Measurements from ENCODE around the gene TGFB1I1.

TGFB1I1 gene

DNA sequence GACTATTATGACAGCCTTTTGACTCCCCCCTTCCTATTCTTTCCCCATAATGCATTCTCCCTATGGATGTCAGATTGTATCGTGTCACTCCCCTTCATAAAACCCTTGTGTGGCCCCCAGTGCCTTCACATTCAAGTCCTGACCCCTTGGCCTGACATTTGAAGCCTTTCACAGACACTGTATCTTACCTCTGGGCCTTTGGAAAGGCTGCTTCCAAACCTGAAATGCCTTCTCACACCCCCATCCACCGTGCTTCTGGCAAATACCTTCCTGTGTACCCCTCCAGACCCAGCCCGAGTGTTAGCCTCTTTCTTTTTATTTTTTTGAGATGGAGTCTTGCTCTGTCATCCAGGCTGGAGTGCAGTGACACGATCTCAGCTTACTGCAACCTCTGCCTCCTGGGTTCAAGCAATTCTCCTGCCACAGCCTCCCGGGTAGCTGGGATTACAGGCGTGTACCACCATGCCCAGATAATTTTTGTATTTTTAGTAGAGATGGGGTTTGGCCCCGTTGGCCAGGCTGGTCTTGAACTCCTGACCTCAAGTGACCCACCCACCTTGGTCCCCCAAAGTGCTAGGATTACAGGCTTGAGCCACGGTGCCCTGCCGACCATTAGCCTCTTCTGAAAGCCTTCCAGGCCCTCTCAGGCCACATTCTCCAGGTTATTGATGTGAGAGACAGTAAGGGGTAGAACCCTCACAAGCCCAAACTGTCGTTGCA is 10.6 kb upstream of the TGFB1I1 start:
- Histone ChIP-seq H3K27ac (ENCODE audit: low read depth, low read length) (no peak overlapping the region), H3K36me3 (ENCODE audit: insufficient read depth, low read length) (no peaks in the 10 kb centered on the region), H3K79me2 (ENCODE audit: control insufficient read depth, insufficient read depth, low read length, unreplicated experiment) (peaks cover 26% of the 10 kb centered on the region), H3K4me1 (ENCODE audit: control insufficient read depth, insufficient read depth, low read length, unreplicated experiment) (peaks cover 21% of the 10 kb centered on the region), H2AFZ (ENCODE audit: low read length, unreplicated experiment) (no peak overlapping the region), H3K4me3 (ENCODE audit: low read depth, low read length) (no peak overlapping the region), H3K27me3 (ENCODE audit: insufficient read depth, low read length) (no peaks in the 10 kb centered on the region)

DNA sequence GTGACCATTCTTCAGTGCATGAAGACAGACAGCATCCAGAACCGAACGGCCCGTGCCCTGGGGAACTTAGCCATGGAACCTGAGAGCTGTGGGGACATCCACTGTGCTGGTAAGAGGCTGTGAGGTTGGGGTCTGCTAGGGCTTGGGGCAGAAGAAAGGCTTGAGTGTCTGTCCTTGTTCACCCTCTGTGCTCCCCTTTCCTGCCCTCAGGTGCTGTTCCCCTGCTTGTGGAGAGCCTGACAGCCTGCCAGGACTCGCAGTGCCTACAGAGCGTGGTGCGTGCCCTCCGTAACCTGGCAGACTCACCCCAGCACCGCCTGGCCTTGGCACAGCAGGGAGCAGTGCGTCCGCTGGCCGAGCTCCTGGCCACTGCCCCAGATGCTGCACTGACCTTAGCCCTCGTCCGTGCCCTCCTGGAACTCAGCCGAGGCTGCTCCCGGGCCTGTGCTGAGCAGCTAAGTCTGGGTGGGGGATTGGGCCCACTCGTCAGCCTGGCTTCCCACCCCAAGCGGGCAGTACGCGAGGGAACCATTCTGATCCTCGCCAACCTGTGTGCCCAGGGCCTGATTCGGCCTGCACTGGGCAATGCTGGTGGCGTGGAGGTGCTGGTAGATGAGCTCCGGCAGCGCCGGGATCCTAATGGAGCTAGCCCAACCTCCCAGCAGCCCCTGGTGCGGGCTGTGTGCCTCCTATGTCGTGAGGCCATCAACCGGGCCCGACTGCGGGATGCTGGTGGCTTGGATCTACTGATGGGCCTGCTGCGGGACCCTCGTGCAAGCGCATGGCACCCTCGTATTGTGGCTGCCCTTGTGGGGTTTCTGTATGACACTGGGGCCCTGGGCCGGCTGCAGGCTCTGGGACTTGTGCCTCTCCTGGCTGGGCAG is 9.8 kb upstream of the TGFB1I1 start:
- Histone ChIP-seq H3K4me3 (ENCODE audit: low read depth, low read length) (no peak overlapping the region), H3K79me2 (ENCODE audit: control insufficient read depth, insufficient read depth, low read length, unreplicated experiment) (peaks cover 18% of the 10 kb centered on the region), H3K27me3 (ENCODE audit: insufficient read depth, low read length) (no peaks in the 10 kb centered on the region), H3K27ac (ENCODE audit: low read depth, low read length) (no peak overlapping the region), H2AFZ (ENCODE audit: low read length, unreplicated experiment) (no peak overlapping the region), H3K4me1 (ENCODE audit: control insufficient read depth, insufficient read depth, low read length, unreplicated experiment) (peaks cover 18% of the 10 kb centered on the region), H3K36me3 (ENCODE audit: insufficient read depth, low read length) (no peaks in the 10 kb centered on the region)

DNA sequence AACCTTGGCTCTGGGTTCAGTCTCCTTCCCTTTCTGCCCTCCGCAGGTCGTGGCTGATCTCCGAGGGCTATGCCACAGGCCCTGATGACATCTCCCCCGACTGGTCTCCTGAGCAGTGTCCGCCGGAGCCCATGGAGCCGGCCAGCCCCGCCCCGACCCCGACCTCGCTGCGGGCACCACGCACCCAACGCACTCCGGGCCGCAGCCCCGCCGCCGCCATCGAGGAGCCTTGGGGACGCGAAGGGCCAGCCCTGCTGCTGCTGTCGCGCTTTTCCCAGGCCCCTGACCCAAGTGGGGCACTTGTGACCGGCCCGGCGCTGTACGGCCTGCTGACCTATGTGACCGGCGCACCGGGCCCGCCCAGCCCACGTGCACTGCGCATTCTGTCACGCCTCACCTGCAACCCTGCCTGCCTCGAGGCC is 7.6 kb upstream of the TGFB1I1 start:
- Histone ChIP-seq H2AFZ (ENCODE audit: low read length, unreplicated experiment) (no peak overlapping the region), H3K27ac (ENCODE audit: low read depth, low read length) (no peak overlapping the region), H3K79me2 (ENCODE audit: control insufficient read depth, insufficient read depth, low read length, unreplicated experiment) (peaks cover 4% of the 10 kb centered on the region), H3K27me3 (ENCODE audit: insufficient read depth, low read length) (no peaks in the 10 kb centered on the region), H3K36me3 (ENCODE audit: insufficient read depth, low read length) (no peaks in the 10 kb centered on the region), H3K4me3 (ENCODE audit: low read depth, low read length) (no peak overlapping the region), H3K4me1 (ENCODE audit: control insufficient read depth, insufficient read depth, low read length, unreplicated experiment) (peaks cover 13% of the 10 kb centered on the region)

DNA sequence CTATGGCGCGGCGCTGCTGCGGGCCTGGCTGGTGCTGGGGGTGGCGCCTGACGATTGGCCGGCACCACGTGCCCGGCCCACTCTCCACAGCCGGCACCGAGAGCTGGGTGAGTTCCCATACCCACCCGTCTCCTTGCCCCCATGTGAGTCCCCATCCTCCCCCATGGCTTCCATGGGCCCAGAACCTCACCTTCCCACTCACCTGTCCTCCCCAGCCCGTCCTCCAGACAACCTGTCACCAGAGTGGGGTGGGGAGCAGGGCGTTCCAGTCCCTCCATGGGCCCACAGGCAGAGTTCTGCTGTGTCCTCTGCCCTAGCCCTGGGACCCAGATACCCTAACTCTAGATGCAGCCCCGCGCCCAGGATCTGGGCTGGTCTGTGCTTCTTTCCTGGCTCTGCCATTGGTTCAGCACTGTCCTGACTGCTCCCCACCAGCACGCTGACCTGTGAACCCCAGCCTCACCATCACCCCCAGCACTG is 7.1 kb upstream of the TGFB1I1 start:
- Histone ChIP-seq H3K27me3 (ENCODE audit: insufficient read depth, low read length) (no peaks in the 10 kb centered on the region), H3K36me3 (ENCODE audit: insufficient read depth, low read length) (no peaks in the 10 kb centered on the region), H3K79me2 (ENCODE audit: control insufficient read depth, insufficient read depth, low read length, unreplicated experiment) (peaks cover 4% of the 10 kb centered on the region), H3K27ac (ENCODE audit: low read depth, low read length) (no peak overlapping the region), H3K4me3 (ENCODE audit: low read depth, low read length) (no peak overlapping the region), H3K4me1 (ENCODE audit: control insufficient read depth, insufficient read depth, low read length, unreplicated experiment) (peaks cover 13% of the 10 kb centered on the region), H2AFZ (ENCODE audit: low read length, unreplicated experiment) (no peak overlapping the region)

DNA sequence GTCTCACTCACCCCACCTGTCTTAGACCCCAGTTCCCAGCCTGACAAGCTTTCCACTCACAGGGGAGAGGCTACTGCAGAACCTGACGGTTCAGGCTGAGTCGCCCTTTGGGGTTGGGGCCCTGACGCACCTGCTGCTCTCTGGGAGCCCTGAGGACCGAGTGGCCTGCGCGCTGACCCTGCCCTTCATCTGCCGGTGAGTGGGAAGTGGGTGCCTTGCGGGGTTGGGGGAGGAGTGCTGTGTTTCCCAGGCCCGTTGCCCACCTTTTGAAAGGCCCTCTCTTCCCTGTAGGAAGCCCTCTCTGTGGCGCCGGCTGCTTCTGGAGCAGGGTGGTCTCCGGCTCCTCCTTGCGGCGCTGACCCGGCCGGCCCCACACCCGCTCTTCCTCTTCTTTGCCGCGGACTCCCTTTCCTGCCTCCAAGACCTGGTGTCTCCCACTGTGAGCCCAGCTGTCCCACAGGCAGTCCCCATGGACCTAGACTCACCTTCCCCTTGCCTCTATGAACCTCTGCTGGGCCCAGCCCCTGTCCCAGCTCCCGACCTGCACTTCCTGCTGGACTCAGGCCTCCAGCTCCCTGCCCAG is 6.1 kb upstream of the TGFB1I1 start:
- Histone ChIP-seq H3K4me1 (ENCODE audit: control insufficient read depth, insufficient read depth, low read length, unreplicated experiment) (peaks cover 14% of the 10 kb centered on the region), H3K27ac (ENCODE audit: low read depth, low read length) (no peak overlapping the region), H2AFZ (ENCODE audit: low read length, unreplicated experiment) (no peak overlapping the region), H3K4me3 (ENCODE audit: low read depth, low read length) (no peak overlapping the region), H3K36me3 (ENCODE audit: insufficient read depth, low read length) (no peaks in the 10 kb centered on the region), H3K79me2 (ENCODE audit: control insufficient read depth, insufficient read depth, low read length, unreplicated experiment) (peaks cover 4% of the 10 kb centered on the region), H3K27me3 (ENCODE audit: insufficient read depth, low read length) (no peaks in the 10 kb centered on the region)

DNA sequence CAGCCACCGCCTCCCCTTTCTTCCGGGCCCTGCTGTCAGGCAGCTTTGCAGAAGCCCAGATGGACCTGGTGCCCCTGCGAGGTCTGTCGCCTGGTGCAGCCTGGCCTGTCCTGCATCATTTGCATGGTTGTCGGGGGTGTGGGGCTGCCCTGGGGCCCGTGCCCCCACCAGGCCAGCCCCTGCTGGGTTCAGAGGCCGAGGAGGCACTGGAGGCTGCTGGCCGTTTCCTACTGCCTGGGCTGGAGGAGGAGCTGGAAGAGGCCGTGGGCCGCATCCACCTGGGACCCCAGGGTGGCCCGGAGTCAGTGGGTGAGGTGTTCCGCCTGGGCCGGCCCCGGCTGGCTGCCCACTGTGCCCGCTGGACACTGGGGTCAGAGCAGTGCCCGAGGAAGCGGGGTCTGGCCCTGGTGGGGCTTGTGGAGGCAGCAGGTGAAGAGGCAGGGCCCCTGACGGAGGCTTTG is 5.5 kb upstream of the TGFB1I1 start:
- H3K36me3 ChIP-seq (ENCODE audit: insufficient read depth, low read length): no peaks in the 10 kb centered on the region
- peak overlapping the region; percentile 53; the same call in 1 of the 2 replicates for H3K27ac ChIP-seq (ENCODE audit: low read depth, low read length)
- peaks cover 19% of the 10 kb centered on the region for H3K4me1 ChIP-seq (ENCODE audit: control insufficient read depth, insufficient read depth, low read length, unreplicated experiment)

DNA sequence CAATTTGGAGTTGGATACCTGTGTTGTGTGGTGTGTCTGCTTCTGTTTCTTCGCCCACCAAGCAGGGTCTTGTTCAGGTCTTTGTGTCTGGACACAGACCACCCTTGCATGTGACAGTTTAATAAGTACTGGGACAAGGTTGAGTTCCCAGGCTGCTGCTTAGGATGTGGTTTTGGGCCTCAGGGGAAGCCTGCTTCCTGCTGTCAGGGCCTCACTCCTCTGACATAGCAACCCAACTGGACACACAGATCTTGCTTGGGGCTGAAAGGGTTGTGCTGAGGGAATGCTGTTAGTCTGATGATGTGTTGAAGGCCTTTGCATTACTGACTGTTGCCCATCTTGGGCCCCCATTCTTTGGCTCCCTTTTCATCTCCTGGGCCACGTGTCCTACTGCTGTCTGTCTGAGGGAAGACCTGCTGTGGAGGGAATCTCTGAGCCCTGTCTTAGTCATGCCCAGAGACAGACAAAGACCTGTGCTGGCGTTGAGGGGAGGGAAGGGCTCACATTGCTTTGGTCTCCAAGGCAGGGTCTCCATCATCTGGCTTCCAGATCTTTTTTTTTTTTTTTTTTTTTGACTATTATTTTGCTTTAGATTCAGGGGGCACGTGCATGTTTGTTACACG is 4.7 kb upstream of the TGFB1I1 start:
- no peaks in the 10 kb centered on the region for H3K36me3 ChIP-seq (ENCODE audit: insufficient read depth, low read length)
- H3K79me2 ChIP-seq (ENCODE audit: control insufficient read depth, insufficient read depth, low read length, unreplicated experiment): peaks cover 7% of the 10 kb centered on the region
- no peak overlapping the region for H3K4me3 ChIP-seq (ENCODE audit: low read depth, low read length)
- peaks cover 21% of the 10 kb centered on the region for H3K4me1 ChIP-seq (ENCODE audit: control insufficient read depth, insufficient read depth, low read length, unreplicated experiment)
- no peak overlapping the region for H2AFZ ChIP-seq (ENCODE audit: low read length, unreplicated experiment)
- H3K27me3 ChIP-seq (ENCODE audit: insufficient read depth, low read length): no peaks in the 10 kb centered on the region
- H3K27ac ChIP-seq (ENCODE audit: low read depth, low read length): peak overlapping the region; percentile 56; the same call in 1 of the 2 replicates

More for the DNA sequence above, 5.5 kb upstream of the TGFB1I1 start:
- Histone ChIP-seq H2AFZ (ENCODE audit: low read length, unreplicated experiment) (no peak overlapping the region), H3K27me3 (ENCODE audit: insufficient read depth, low read length) (no peaks in the 10 kb centered on the region), H3K4me3 (ENCODE audit: low read depth, low read length) (no peak overlapping the region), H3K79me2 (ENCODE audit: control insufficient read depth, insufficient read depth, low read length, unreplicated experiment) (peaks cover 6% of the 10 kb centered on the region)

DNA sequence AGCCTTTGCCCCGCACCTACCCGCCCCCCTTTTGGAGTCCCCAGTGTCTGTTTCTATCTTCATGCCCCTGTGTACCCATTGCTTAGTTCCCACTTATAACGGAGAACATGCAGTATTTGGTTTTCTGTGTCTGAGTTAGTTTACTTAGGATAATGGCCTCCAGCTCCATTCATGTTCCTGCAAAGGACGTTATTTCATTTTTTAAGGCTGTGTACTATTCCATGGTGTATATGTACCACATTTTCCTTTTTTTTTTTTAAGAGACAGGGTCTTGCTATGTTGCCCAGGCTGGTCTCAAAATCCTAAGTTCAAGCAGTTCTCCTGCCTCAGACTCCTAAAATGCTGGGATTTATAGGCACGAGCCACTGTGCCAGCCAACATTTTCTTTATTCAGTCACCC is 4.1 kb upstream of the TGFB1I1 start:
- no peak overlapping the region for H2AFZ ChIP-seq (ENCODE audit: low read length, unreplicated experiment)
- no peaks in the 10 kb centered on the region for H3K27me3 ChIP-seq (ENCODE audit: insufficient read depth, low read length)
- no peaks in the 10 kb centered on the region for H3K36me3 ChIP-seq (ENCODE audit: insufficient read depth, low read length)
- peaks cover 21% of the 10 kb centered on the region for H3K4me1 ChIP-seq (ENCODE audit: control insufficient read depth, insufficient read depth, low read length, unreplicated experiment)
- no peak overlapping the region for H3K4me3 ChIP-seq (ENCODE audit: low read depth, low read length)
- no peak overlapping the region for H3K27ac ChIP-seq (ENCODE audit: low read depth, low read length)
- peaks cover 7% of the 10 kb centered on the region for H3K79me2 ChIP-seq (ENCODE audit: control insufficient read depth, insufficient read depth, low read length, unreplicated experiment)

DNA sequence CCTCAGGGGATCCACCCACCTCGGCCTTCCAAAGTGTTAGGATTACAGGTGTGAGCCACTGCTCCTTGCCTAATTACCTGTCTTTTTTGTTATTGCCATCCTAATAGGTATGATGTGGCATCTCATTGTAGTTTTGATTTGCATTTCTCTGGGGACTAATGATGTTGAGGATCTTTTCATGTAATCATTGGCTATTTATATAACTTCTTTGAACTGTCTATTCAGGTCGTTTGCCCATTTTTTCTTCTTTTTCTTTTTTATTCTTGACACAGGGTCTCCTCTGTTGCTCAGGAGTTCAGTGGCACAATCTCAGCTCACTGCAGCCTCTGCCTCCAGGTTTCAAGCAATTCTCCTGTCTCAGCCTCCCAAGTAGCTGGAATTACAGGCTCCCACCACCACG is 1.3 kb upstream of the TGFB1I1 start:
- Histone ChIP-seq H3K36me3 (ENCODE audit: insufficient read depth, low read length) (peaks cover 17% of the 10 kb centered on the region), H3K79me2 (ENCODE audit: control insufficient read depth, insufficient read depth, low read length, unreplicated experiment) (peaks cover 18% of the 10 kb centered on the region), H2AFZ (ENCODE audit: low read length, unreplicated experiment) (no peak overlapping the region), H3K4me3 (ENCODE audit: low read depth, low read length) (peak overlapping the region; percentile 93), H3K27ac (ENCODE audit: low read depth, low read length) (no peak overlapping the region), H3K27me3 (ENCODE audit: insufficient read depth, low read length) (no peaks in the 10 kb centered on the region), H3K4me1 (ENCODE audit: control insufficient read depth, insufficient read depth, low read length, unreplicated experiment) (peaks cover 35% of the 10 kb centered on the region)

DNA sequence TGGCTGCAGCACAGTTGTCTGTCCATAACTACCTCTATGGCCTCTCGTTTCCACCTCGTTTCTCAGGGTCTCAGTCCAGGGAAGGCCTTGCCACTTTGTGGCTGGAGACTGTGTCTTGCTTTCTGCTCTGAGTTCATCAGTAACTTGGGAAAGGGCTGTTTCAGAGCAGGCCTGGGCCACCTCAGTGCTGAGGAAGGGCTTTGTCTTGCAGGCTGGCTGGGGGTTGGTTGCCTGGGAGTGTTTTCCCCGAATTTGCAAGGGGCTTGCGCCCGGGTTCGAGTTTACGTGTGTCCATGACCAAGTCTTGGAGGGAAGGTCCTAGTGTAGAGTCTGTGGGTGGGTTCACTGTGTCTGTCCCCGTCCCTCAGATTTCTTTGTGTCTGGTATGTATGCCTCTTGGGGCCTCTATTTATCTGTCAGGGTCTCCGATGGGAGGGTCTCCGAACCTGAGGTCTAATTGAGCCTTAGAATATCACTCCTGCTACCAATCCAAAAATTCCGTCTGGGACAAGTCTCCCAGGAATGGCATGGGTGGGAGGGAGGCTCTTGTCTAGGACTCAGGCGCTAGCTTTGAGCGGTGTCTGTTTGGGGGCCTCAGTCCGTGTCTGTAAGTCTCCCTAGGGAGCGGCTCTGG is 594 bp upstream of the TGFB1I1 start:
- Histone ChIP-seq H3K27ac (ENCODE audit: low read depth, low read length) (peak overlapping the region; percentile 86), H3K4me3 (ENCODE audit: low read depth, low read length) (peak overlapping the region; percentile 93)

More for the DNA sequence above, 594 bp upstream of the TGFB1I1 start:
- Histone ChIP-seq H2AFZ (ENCODE audit: low read length, unreplicated experiment) (peak overlapping the region; percentile 36), H3K4me1 (ENCODE audit: control insufficient read depth, insufficient read depth, low read length, unreplicated experiment) (peaks cover 35% of the 10 kb centered on the region), H3K79me2 (ENCODE audit: control insufficient read depth, insufficient read depth, low read length, unreplicated experiment) (peaks cover 18% of the 10 kb centered on the region), H3K27me3 (ENCODE audit: insufficient read depth, low read length) (no peaks in the 10 kb centered on the region), H3K36me3 (ENCODE audit: insufficient read depth, low read length) (peaks cover 25% of the 10 kb centered on the region)

Measured in ACC112 (cell line).